Activated naive CD4-positive, alpha-beta T cell treated with anti-CD3 and anti-CD28 coated beads, Interleukin-2, amount 50 U/mL, for 24 hours (primary cell): Measurements from ENCODE around the gene CELSR1.
A peak's percentile ranks its signal among the peaks of the same experiment; 100 is the strongest.
"Not testable (repeated sequence)": the region's sequence is repeated elsewhere in the genome, so short reads cannot be mapped to it uniquely, and the experiment has no call there.

Source experiments
- H3K27ac Mint-ChIP-seq: one replicate; pipeline ENCODE4 v1.8.0; 2021; ENCODE audit warnings: mild to moderate bottlenecking, mixed read lengths
- H3K27me3 Mint-ChIP-seq: one replicate; pipeline ENCODE4 v1.8.0; 2021; ENCODE audit warnings: mixed read lengths
- H3K36me3 Mint-ChIP-seq: one replicate; pipeline ENCODE4 v1.8.0; 2021; ENCODE audit warnings: mixed read lengths
- H3K4me1 Mint-ChIP-seq: one replicate; pipeline ENCODE4 v1.8.0; 2021; ENCODE audit warnings: mixed read lengths
- H3K4me3 Mint-ChIP-seq: one replicate; pipeline ENCODE4 v1.8.0; 2021; ENCODE audit warnings: mild to moderate bottlenecking, mixed read lengths
- H3K9me3 Mint-ChIP-seq: one replicate; pipeline ENCODE4 v1.8.0; 2021; ENCODE audit warnings: mixed read lengths

CELSR1 gene

GRCh38 chr22:46416520-46416871 is 120.9 kb downstream of the CELSR1 start:
- H3K4me1 Mint-ChIP-seq, result no peaks in the 10 kb centered on the region
- H3K36me3 Mint-ChIP-seq, result no peaks in the 10 kb centered on the region
- H3K4me3 Mint-ChIP-seq, result no peak overlapping the region
- H3K27ac Mint-ChIP-seq, result no peak overlapping the region
- H3K9me3 Mint-ChIP-seq, result no peaks in the 10 kb centered on the region
- H3K27me3 Mint-ChIP-seq, result no peaks in the 10 kb centered on the region

GRCh38 chr22:46415776-46416519 is 121.5 kb downstream of the CELSR1 start:
- Mint-ChIP-seq H3K27me3 (no peaks in the 10 kb centered on the region), H3K36me3 (no peaks in the 10 kb centered on the region), H3K4me3 (no peak overlapping the region), H3K4me1 (no peaks in the 10 kb centered on the region), H3K9me3 (no peaks in the 10 kb centered on the region), H3K27ac (no peak overlapping the region)

DNA sequence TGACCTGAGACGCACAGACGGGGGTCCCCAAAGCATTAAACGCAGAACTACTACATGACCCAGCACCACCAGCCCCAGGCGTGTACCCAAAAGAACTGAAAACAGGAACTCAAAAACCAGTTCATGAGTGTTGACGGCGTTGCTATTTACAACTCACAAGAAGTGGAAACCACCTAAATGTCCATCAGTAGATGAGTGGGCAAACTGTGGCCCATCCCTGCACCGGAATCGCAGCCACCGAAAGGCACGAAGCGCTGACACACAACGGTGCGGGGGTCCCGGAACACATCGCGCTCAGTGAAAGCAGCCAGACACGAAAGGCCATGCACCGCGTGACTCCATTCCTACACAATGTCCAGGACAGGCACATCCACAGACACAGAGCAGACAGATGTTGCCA is 122.7 kb downstream of the CELSR1 start:
- no peak overlapping the region for H3K4me3 Mint-ChIP-seq
- H3K27ac Mint-ChIP-seq, result no peak overlapping the region
- no peaks in the 10 kb centered on the region for H3K9me3 Mint-ChIP-seq
- H3K4me1 Mint-ChIP-seq, result no peaks in the 10 kb centered on the region
- H3K36me3 Mint-ChIP-seq, result no peaks in the 10 kb centered on the region
- H3K27me3 Mint-ChIP-seq, result no peaks in the 10 kb centered on the region

GRCh38 chr22:46413725-46414379 is 123.6 kb downstream of the CELSR1 start:
- H3K36me3 Mint-ChIP-seq, result no peaks in the 10 kb centered on the region
- H3K27ac Mint-ChIP-seq, result no peak overlapping the region
- H3K27me3 Mint-ChIP-seq, result no peaks in the 10 kb centered on the region
- H3K9me3 Mint-ChIP-seq, result no peaks in the 10 kb centered on the region
- no peak overlapping the region for H3K4me3 Mint-ChIP-seq
- no peaks in the 10 kb centered on the region for H3K4me1 Mint-ChIP-seq

DNA sequence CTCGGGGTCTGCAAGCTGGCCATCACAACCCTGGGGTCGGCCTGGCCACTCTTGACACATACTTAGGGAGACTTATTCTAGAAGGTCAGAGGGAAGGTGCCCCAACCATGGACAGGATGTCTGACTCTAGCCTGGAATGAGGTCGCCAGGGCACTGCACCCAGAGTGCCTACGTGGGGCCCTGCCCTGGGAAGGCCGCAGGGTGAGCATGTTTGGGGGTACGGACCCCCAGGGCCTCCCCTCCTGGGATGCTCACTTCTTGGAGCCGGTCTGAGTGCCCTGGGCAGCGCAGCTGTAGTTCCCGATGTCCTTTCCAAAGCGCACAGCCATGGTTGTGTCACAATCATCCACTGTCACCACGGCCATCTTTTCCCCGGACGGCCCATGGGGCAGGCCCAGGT is 126.1 kb downstream of the CELSR1 start:
- Mint-ChIP-seq H3K27me3 (no peaks in the 10 kb centered on the region), H3K4me3 (no peak overlapping the region), H3K4me1 (no peaks in the 10 kb centered on the region), H3K27ac (no peak overlapping the region), H3K9me3 (no peaks in the 10 kb centered on the region), H3K36me3 (no peaks in the 10 kb centered on the region)

- no peaks in the 10 kb centered on the region for H3K27me3 Mint-ChIP-seq
- H3K27ac Mint-ChIP-seq, result no peak overlapping the region
- H3K9me3 Mint-ChIP-seq, result no peaks in the 10 kb centered on the region
- H3K4me3 Mint-ChIP-seq, result no peak overlapping the region
- H3K4me1 Mint-ChIP-seq, result no peaks in the 10 kb centered on the region
- H3K36me3 Mint-ChIP-seq, result no peaks in the 10 kb centered on the region
These were observed 127.1 kb downstream of the CELSR1 start for GRCh38 chr22:46410291-46410808.

GRCh38 chr22:46409631-46410210 is 127.7 kb downstream of the CELSR1 start:
- no peaks in the 10 kb centered on the region for H3K36me3 Mint-ChIP-seq
- no peak overlapping the region for H3K4me3 Mint-ChIP-seq
- H3K9me3 Mint-ChIP-seq, result no peaks in the 10 kb centered on the region
- no peak overlapping the region for H3K27ac Mint-ChIP-seq
- H3K4me1 Mint-ChIP-seq, result no peaks in the 10 kb centered on the region
- H3K27me3 Mint-ChIP-seq, result no peaks in the 10 kb centered on the region

DNA sequence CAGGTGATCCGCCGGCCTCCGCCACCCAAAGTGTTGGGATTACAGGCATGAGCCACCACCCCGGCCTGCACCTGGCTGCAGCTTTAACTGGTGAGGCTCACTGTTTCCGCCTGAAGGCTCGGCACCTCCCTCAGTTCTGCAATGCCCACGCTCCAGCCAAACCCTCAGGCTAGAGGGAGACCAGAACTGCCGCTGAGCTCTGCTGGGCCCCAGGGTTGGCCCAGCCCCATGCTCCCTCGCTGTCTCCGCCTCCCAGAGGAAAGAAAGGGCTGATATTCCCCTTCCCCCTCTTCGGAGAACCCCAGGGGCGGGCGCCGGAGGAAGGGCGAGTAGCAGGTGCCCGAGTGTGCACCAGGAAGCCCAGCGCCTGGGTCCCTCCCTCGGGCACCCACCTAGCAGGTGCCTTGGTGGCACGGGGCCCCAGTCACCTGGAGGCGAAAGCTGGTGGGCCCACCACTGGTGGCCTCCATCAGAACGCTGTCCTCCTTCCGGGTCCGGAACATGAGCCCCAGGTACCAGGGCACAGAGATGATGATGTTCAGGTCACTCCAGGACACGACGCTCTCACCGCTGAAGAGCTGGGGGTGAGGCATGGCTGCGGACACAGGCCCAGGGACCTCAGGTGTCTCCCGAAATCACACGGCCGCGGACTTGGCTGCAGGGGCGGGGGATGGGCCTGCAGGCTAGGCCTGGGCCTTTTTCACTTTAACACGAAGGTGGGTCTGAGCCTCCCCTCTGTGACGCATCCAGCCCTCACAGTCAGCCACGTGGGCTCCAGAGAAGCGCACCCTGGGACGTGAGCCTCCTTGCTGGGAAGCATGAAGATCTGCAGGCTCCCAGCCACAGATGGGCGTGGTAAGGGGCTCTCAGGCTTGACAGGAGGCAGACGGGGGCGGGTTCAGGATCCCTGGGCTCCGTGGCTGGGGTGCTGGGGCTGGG is 128.6 kb downstream of the CELSR1 start:
- H3K27ac Mint-ChIP-seq, result no peak overlapping the region
- H3K27me3 Mint-ChIP-seq, result no peaks in the 10 kb centered on the region
- H3K4me3 Mint-ChIP-seq, result no peak overlapping the region
- H3K9me3 Mint-ChIP-seq, result no peaks in the 10 kb centered on the region
- H3K36me3 Mint-ChIP-seq, result no peaks in the 10 kb centered on the region
- no peaks in the 10 kb centered on the region for H3K4me1 Mint-ChIP-seq

DNA sequence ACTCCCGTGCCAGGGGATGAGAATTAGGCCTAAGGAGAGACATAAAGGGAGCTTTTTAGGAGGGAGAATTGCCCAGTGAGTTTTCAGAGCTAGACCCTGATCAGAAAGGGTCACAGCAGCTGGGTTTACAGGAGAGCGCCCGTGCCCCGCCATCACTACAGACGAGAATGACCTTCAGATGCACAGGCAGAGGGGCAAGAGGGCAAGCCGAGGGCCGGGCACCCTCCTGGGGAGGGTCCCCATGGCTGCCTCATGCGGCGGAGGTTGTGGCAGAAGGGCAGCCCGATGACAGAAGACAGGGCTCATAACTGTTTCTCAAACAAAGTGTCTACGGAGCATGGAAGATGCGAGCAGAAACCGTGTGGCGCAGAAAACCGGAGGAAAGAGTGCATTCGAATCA is 129.7 kb downstream of the CELSR1 start:
- no peak overlapping the region for H3K4me3 Mint-ChIP-seq
- H3K27me3 Mint-ChIP-seq, result no peaks in the 10 kb centered on the region
- H3K9me3 Mint-ChIP-seq, result no peaks in the 10 kb centered on the region
- peaks cover 3% of the 10 kb centered on the region for H3K4me1 Mint-ChIP-seq
- peak overlapping the region; percentile 17 for H3K27ac Mint-ChIP-seq
- no peaks in the 10 kb centered on the region for H3K36me3 Mint-ChIP-seq

DNA sequence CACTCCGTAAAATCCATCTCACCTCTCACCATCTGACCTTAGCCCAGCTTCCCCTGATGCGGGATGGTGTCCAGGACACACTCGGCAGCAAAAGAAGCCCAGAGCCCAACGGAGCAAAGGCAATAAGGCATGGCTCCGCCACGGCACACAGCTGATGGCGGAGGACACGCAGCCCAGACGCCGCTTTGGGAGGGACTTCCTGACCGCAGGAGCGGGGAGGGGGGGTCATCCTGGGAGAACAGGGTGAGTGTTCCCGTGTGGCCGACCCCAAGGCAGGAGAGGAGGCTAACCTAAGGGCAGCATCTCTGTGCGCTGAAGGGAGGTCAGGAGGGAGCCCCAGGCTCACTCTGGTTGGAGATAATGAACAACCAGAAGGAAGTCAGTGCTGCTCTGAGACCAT is 130.6 kb downstream of the CELSR1 start:
- no peak overlapping the region for H3K27ac Mint-ChIP-seq
- H3K4me1 Mint-ChIP-seq, result peaks cover 5% of the 10 kb centered on the region
- no peaks in the 10 kb centered on the region for H3K36me3 Mint-ChIP-seq
- H3K9me3 Mint-ChIP-seq, result no peaks in the 10 kb centered on the region
- no peak overlapping the region for H3K4me3 Mint-ChIP-seq
- H3K27me3 Mint-ChIP-seq, result no peaks in the 10 kb centered on the region

GRCh38 chr22:46406349-46406748 is 131.1 kb downstream of the CELSR1 start:
- H3K9me3 Mint-ChIP-seq, result no peaks in the 10 kb centered on the region
- peaks cover 5% of the 10 kb centered on the region for H3K4me1 Mint-ChIP-seq
- H3K27me3 Mint-ChIP-seq, result no peaks in the 10 kb centered on the region
- H3K4me3 Mint-ChIP-seq, result no peak overlapping the region
- H3K36me3 Mint-ChIP-seq, result no peaks in the 10 kb centered on the region
- H3K27ac Mint-ChIP-seq, result no peak overlapping the region

- H3K4me3 Mint-ChIP-seq, result no peak overlapping the region
- H3K27ac Mint-ChIP-seq, result no peak overlapping the region
- no peaks in the 10 kb centered on the region for H3K27me3 Mint-ChIP-seq
- H3K36me3 Mint-ChIP-seq, result no peaks in the 10 kb centered on the region
- peaks cover 5% of the 10 kb centered on the region for H3K4me1 Mint-ChIP-seq
- no peaks in the 10 kb centered on the region for H3K9me3 Mint-ChIP-seq
These were observed 131.5 kb downstream of the CELSR1 start for GRCh38 chr22:46405901-46406300.

- not testable (repeated sequence) for H3K27me3 Mint-ChIP-seq, H3K4me1 Mint-ChIP-seq, H3K4me3 Mint-ChIP-seq, H3K27ac Mint-ChIP-seq, H3K36me3 Mint-ChIP-seq, H3K9me3 Mint-ChIP-seq
These were observed 133.5 kb downstream of the CELSR1 start for GRCh38 chr22:46403880-46404279.

DNA sequence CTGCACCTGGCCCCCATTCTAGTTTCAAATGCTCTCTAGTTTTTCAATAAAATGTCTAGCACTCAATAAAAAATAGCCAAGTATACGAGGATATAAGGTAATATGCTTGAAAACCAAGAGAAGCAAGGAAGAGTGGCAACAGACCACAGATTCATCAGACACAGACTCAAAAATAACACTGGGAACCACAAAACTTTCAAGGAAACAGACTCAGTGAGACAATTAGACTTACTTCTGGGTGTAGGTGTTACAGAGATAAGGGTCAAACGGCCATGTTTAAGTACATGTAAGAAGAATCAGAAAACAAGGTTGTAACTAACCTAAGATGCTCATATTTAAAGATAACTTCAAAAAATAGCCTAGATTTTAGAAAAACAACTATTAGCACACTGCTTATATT is 134.9 kb downstream of the CELSR1 start:
- no peak overlapping the region for H3K4me3 Mint-ChIP-seq

GRCh38 chr22:46401370-46401769 is 136.1 kb downstream of the CELSR1 start:
- Mint-ChIP-seq H3K4me3 (no peak overlapping the region), H3K36me3 (no peaks in the 10 kb centered on the region), H3K9me3 (no peaks in the 10 kb centered on the region), H3K27ac (no peak overlapping the region), H3K27me3 (no peaks in the 10 kb centered on the region), H3K4me1 (peaks cover 5% of the 10 kb centered on the region)

More for the DNA sequence above, 134.9 kb downstream of the CELSR1 start:
- Mint-ChIP-seq H3K9me3 (no peaks in the 10 kb centered on the region), H3K4me1 (peaks cover 5% of the 10 kb centered on the region), H3K36me3 (no peaks in the 10 kb centered on the region), H3K27me3 (no peaks in the 10 kb centered on the region), H3K27ac (no peak overlapping the region)
